Activated CD8-positive, alpha-beta memory T cell treated with anti-CD3 and anti-CD28 coated beads, Interleukin-2, amount 50 U/mL, for 48 hours (primary cell): ENCODE results near the gene CRYGB.
"Not testable (repeated sequence)": the region's sequence is repeated elsewhere in the genome, so short reads cannot be mapped to it uniquely, and the experiment has no call there.

Experiments
- DNase-seq: peaks from one replicate; pipeline ENCODE4 v3.0.0-alpha.2; 2020

The CRYGB gene

DNA sequence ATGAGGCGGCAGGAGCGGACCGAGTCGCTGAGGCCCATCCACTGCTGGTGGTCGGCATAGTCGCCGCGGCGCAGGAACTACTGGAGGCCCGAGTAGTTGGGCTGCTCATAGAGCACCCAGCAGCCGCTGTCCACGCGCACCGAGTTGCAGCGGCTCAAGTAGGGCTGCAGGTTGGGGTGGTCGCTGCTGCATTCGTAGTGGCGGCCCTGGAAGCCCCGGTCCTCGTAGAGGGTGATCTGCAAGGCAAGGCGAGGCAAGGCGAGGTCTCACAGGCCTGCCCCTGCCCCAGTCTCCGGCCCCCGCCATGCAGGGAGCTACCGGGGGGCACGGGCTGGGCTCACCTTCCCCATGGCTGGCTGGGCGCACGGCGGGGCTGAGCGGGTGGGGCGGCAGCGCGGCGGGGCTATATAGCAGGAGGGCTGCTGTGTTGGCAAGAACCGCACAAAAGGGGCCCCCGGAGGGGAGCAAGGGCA, 33.6 kb downstream of the CRYGB start:
- DNase-seq, result not testable (repeated sequence)

DNA sequence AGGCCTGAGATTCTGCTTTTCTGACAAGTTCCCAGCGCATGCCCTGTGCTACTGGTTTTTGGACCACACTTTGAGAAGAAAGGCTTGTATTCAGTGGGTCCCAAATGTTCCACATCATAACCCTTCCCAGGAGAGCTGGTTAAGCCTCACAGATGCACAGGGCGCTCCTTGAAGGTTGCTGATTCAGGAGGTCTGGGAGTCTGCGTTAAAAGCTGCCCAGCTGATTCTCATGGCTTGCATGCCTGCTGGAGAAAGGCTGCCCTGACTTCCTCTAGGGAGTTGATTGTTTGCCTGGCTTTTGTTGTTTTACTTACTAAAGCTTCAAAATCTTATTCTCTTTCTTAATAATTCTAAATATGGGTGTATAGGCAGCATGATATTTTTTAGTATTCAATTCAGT, 42.3 kb downstream of the CRYGB start:
- no peak for DNase-seq

DNA sequence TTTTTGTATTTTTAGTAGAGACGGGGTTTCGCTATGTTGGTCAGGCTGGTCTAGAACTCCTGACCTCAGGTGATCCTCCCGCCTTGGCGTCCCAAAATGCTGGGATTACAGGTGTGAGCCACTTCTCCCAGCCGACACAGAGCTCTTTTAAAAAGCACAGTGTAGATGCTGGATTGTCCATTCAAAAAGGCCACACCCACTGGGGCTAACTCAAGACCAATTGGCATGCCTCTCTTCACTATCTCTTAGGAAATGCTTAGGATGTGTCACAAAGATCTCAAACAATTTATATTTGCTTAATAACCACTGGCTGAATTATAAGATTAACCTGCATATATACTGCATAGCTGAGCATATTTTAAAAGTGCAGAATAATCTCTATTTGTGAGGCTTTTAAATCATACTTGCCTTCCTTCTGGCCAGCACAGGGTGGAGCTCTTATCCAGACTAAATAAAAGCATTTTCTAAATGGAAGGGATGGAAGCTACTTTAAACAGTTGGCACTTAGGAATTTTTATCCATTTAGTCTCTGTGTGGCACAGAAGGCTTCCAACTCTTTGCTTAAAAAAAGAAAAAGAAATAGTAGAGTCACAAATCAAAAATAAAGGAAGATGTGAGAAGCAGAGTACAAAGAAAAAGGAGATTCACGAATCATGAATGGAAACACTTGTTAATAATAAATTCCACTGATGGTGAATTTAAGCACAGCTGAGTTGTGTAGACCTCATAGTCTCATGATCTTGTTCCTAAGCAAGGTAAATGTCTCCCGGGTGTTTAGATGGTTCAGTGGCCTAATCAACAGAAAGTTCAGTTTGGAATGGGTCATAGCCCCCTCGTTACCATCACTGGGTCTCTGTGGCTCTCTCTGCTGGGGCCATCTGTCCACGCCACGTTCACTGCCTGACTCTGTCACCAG, 44.0 kb downstream of the CRYGB start:
- DNase-seq, result no peak

DNA sequence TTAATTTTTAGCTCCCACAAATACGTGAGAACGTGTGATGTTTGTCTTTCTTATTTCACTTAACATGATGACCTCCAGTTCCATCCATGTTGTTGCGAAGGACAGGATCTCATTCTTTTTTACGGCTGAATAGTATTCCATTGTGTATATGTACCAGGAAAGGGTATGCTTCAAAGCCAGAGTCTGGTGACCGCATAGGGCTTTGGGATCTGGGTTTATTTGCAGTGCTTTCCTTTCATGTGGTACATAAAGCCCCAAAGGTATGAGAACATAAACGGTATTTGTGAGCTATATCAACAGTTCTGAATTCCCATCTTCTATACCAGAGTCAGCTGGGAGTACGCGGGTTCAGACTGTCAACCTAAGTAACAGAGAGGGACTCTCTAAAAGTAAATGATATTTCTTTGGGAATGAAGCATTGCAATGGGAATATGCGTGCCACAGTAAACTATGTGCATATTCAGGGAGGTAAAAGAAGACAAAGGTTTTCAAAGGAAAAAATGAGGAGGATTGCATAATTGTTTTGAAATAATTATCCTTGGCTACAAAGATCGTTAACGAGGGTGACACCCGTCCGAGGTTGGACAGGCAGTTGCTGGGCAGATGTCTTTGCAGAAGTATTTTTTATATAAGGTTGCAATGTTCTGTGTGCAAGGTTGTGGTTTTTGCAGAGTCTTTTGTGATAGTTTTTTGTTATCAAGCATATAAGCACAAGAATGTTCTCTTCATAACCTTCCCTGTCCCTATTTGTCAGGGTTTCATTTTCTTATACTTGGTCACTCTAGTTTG, 46.1 kb downstream of the CRYGB start:
- DNase-seq, result no peak

DNA sequence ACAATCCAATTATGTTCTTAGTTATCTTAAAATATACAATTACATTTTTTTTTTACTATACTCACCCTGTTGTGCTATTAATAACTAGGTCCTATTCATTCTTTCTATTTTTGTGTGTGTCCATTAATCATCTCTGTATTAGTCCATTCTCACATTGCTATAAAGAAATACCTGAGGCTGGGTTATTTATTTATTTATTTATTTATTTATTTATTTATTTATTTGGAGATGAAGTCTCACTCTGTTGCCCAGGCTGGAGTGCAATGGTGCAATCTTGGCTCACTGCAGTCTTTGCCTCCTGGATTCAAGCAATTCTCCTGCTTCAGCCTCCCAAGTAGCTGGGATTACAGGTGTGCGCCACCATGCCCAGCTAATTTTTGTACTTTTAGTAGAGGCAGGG, 47.3 kb downstream of the CRYGB start:
- DNase-seq, result not testable (repeated sequence)

DNA sequence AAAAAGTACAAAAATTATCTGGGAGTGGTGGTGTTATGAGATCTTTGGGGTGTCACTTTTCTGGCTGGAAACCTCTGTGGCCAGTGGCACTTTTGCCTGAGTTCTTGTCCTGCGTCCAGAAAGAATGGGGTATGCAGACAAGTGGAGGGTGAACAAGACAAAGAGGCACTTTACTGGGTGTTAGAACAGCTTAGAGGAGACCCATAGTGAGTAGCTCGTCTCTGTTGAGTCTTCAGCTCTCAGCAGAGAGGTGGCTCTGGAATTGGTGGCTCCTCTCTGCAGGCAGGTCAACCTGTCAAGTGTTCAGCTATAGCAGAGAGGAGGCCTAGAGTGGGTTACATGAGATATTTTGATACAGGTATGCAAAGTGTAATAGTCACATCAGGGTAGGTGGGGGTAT, 47.7 kb downstream of the CRYGB start:
- DNase-seq, result no peak

DNA sequence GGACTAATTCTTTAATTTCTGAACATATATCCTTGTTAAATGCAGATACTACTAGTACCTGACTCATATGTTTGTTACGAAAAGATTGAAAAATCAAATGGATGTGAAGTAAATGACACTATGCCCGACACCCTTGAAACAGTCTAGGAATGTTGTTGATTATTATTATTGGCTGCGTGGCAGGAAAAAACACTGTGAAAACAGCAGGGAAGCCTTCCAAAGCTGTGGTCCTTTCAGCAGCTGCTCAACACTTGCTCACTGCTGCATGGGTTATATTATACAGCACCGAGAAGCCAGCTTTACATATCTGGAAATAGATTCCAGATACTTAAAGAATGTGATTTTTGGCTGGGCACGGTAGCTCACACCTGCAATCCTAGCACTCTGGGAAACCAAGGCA, 48.2 kb downstream of the CRYGB start:
- DNase-seq, result no peak

DNA sequence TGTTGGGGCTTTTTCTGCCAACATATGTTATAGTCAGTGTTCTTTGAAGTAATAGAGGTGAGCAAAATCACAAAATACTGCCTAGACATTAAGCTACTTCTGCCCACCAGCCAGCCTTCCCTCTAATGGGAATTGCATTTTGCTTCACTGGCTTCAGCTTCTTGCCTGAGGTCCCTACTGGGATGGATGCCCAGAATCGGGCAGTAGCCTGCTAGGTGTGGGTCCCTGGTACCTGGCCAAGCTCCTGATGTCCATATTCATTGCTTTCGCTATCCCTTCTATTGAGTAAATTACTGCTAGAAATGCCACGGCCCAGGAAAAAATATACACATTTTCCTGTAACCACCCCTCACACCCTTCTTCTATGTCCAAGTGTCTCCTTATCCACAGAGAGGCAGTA, 48.6 kb downstream of the CRYGB start:
- no peak for DNase-seq

DNA sequence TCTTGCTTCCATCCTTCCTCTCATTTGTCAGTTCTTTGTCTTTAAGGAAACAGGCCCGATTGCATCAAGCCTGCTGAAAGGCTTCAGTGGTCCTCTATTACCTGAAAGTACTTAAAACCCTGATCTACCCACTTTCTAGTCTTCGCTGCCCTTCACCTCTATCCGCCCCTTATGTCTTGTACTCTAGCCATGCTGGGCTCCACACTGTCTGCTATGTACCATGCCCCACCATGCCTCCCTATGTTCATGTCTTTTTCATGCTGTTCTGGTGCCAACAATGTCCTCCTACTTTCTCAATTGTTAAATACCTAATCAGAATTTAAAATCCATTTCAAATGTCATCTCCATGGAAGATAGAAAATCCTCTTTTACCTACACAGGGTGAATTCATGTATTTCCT, 49.9 kb downstream of the CRYGB start:
- no peak for DNase-seq

DNA sequence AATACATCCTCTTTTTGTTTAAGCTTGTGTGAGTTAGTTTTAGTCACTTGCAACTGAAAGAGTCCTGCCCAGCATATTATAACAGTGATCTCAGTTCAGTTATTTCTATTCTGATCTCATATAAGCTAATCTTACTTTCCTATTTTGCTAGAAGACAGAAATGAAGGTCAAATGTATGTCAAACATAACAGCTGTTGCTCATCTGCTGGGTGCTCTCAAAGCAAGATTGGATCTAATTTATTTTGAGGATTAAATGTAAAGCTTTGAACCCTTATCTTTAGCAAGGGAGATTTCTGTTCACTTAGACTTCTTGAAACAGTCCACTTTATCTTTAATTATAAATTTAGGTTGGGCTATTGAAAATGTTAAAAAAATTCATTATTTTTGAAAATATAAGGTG, 52.8 kb downstream of the CRYGB start:
- DNase-seq, result no peak
